Thyroid gland (tissue), 4 donors: ENCODE measurements around the gene ATP5PF. TPM values are rescaled to one million over a fixed set of nuclear protein-coding genes. Genes with fewer than 3 reads are reported as not detected.

Experiments used
- DNase-seq, 2 donors: peaks; one replicate each; pipeline ENCODE4 v3.0.0-alpha.2; 2019
- H3K27ac ChIP-seq, 3 donors: fragments of 200-600 bp; sonication (generic); 1 replicate in 2 of 3; 2 replicates in 1 of 3; pipeline ENCODE4 v1.5.1; 2016 to 2019; ENCODE audit warnings: mild to moderate bottlenecking in 1 of 3, moderate library complexity in 1 of 3
- H3K27me3 ChIP-seq: fragments of 200-600 bp; sonication (generic); one replicate; pipeline ENCODE4 v1.5.1; 2019
- H3K36me3 ChIP-seq, 2 donors: fragments of 200-600 bp; sonication (generic); one replicate each; pipeline ENCODE4 v1.5.1; 2016 to 2019
- H3K4me1 ChIP-seq, 2 donors: fragments of 200-600 bp; sonication (generic); one replicate each; pipeline ENCODE4 v1.5.1; 2017 to 2019
- H3K4me3 ChIP-seq, 3 donors: fragments of 200-600 bp; sonication (generic); replicated peaks in 1 of 3; 1 replicate in 2 of 3; 2 replicates in 1 of 3; pipeline ENCODE4 v1.5.1; 2016; ENCODE audit warnings: mild to moderate bottlenecking in 1 of 3
- H3K9me3 ChIP-seq: fragments of 200-600 bp; sonication (generic); one replicate; pipeline ENCODE4 v1.5.1; 2017
- CTCF ChIP-seq, 6 experiments: fragments of 200-600 bp in 3 of 6; fragments of 450-650 bp in 3 of 6; sonication (generic) in 3 of 6; IDR thresholded peaks; one replicate each; pipeline ENCODE4 v1.5.1; 2016 to 2019; ENCODE audit warnings: antibody characterized with exemption in 6 of 6, mild to moderate bottlenecking in 2 of 6, inconsistent platforms in 1 of 6, moderate library complexity in 1 of 6
- POLR2A ChIP-seq, 2 donors: fragments of 450-650 bp; IDR thresholded peaks; one replicate each; pipeline ENCODE4 v1.6.1; 2017; ENCODE audit warnings: antibody characterized with exemption in 2 of 2, mild to moderate bottlenecking in 2 of 2, moderate library complexity in 1 of 2
- WGBS, 2 donors: methylation state at CpG; one replicate each; pipeline ENCODE4 v1.1.5; 2017; 5-methylcytosine and 5-hydroxymethylcytosine counted together
- intact Hi-C: fragments of 100-400 bp; cut with DNase I; formaldehyde crosslinking; loops from one replicate; pipeline ENCODE4 v1.15.1; 2023
- total RNA-seq, 4 donors: library from RNA; depleted of rRNA; stranded (reverse); fragments of >200 nt; gene quantifications; one replicate each; pipeline ENCODE4 v1.2.3, GENCODE V29; 2016

The ATP5PF gene
- total RNA-seq, 4 donors from 2014 or later: 77.3 to 132 (median 89.7) TPM

DNA sequence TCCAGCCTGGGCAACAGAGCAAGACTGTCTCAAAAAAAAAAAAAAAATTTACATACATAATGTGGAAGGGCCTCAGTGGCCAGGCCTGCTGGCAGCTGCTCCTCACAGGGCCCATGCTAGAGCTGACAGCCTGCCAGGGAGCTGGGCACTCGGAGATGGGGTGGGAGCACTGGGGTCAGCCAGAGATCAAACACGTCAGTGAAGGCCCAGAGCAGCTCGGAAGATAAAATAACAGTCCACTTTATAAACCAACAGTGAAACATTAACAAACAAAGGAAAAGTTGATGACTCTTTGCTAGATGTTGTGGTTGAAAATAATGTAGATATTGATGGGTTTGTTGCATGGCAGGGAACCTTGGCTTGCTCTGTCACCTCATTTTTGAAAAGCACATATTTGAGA, 42.7 kb downstream of the ATP5PF start:
- WGBS, 2 donors: 72 to 78% methylated on average over 3 of the region's 3 CpGs
- no peaks in the 10 kb centered on the region for H3K4me1 ChIP-seq

DNA sequence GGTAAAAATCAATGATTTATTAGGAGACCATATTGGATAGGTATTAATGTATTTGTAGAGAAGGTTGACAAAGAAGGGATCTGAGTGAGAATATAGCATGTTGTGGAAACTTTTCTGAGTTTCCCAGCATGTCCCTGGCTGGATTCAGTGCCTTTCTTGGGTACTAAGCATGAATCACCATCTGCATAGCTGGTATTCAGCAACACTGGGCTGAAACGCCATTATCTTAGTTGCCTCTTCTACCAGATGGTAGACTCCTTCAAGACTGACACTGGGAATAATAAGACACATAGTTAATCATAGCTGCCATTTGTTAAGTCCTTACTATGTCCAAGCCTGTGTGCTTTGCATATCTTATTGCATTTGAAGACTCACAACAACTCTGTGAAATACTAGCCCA, 45.5 kb downstream of the ATP5PF start:
- H3K27ac ChIP-seq: no peak overlapping the region
- intact Hi-C loops: no loop called here
- H3K4me3 ChIP-seq: no peak overlapping the region
- no peaks in the 10 kb centered on the region for H3K4me1 ChIP-seq
- DNase-seq: no peak
- no peak for TF ChIP-seq POLR2A (IDR thresholded peaks at IDR 0.05)
- no peaks in the 10 kb centered on the region for H3K27me3 ChIP-seq
- WGBS, 2 donors: 86 to 90% methylated on average over 1 of the region's 1 CpG
- H3K36me3 ChIP-seq: no peaks in the 10 kb centered on the region
- no peaks in the 10 kb centered on the region for H3K9me3 ChIP-seq

More for the DNA sequence above, 42.7 kb downstream of the ATP5PF start:
- intact Hi-C loops: no loop called here
- H3K9me3 ChIP-seq: no peaks in the 10 kb centered on the region
- DNase-seq: no peak
- H3K27ac ChIP-seq: no peak overlapping the region
- no peak overlapping the region for H3K4me3 ChIP-seq
- TF ChIP-seq POLR2A (IDR thresholded peaks at IDR 0.05) (no peak), CTCF (IDR thresholded peaks at IDR 0.05) (no peak)
- no peaks in the 10 kb centered on the region for H3K36me3 ChIP-seq
- no peaks in the 10 kb centered on the region for H3K27me3 ChIP-seq

DNA sequence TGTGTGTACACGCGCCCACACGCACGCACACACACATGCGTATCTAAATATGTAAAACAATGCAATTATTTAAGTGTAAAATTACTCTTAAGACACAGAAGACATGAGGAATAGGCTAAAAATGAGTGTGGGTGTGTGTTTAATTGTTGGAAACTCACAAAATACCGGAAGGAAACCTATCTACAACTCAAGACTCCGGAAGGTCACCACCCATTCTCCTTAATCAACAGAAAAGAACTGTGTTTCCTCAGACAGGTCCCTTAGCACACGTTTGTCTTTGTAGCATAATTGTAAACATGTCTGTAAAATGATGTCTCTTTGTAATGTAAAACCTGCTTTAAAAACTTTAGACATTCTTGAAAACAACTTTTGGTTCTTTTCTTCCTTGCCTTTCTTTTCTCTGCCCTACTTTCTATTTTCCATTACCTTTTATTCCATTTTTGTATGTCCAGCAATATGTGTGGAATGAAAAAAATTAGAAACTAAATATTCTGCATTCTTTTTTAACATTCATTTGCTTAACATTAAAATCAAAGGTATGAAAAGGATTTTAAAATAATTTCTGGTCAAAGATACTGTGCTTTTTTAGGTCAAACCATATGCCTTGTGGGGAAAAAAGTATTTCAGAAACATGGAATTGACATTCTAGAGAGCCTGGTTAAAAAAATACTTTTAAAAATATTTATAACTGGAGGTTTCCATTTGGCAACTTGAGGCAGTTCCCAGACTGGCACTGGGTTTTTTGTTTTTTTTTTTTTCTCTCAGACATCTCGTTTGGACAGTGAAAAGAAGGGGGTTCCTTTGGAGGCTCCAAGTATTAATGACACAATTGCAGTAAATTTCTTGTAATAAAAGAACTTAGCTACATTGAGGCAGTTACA, 46.2 kb downstream of the ATP5PF start:
- no peaks in the 10 kb centered on the region for H3K4me1 ChIP-seq
- H3K9me3 ChIP-seq: no peaks in the 10 kb centered on the region
- DNase-seq: no peak
- H3K4me3 ChIP-seq: no peak overlapping the region
- intact Hi-C loops: no loop called here
- WGBS, 2 donors: 73 to 75% methylated on average over 9 of the region's 9 CpGs
- no peaks in the 10 kb centered on the region for H3K27me3 ChIP-seq
- TF ChIP-seq POLR2A (IDR thresholded peaks at IDR 0.05) (no peak), CTCF (IDR thresholded peaks at IDR 0.05) (no peak)
- H3K36me3 ChIP-seq: no peaks in the 10 kb centered on the region
- no peak overlapping the region for H3K27ac ChIP-seq

GRCh38 chr21:25687787-25688186, 46.9 kb downstream of the ATP5PF start:
- H3K9me3 ChIP-seq: no peaks in the 10 kb centered on the region
- H3K36me3 ChIP-seq: no peaks in the 10 kb centered on the region
- no peaks in the 10 kb centered on the region for H3K4me1 ChIP-seq
- TF ChIP-seq CTCF (IDR thresholded peaks at IDR 0.05): no peak
- TF ChIP-seq POLR2A (IDR thresholded peaks at IDR 0.05): no peak
- H3K27me3 ChIP-seq: no peaks in the 10 kb centered on the region
- WGBS, 2 donors: 87 to 93% methylated on average over 4 of the region's 4 CpGs
- DNase-seq: no peak
- intact Hi-C loops: no loop called here
- no peak overlapping the region for H3K4me3 ChIP-seq
- H3K27ac ChIP-seq: no peak overlapping the region

DNA sequence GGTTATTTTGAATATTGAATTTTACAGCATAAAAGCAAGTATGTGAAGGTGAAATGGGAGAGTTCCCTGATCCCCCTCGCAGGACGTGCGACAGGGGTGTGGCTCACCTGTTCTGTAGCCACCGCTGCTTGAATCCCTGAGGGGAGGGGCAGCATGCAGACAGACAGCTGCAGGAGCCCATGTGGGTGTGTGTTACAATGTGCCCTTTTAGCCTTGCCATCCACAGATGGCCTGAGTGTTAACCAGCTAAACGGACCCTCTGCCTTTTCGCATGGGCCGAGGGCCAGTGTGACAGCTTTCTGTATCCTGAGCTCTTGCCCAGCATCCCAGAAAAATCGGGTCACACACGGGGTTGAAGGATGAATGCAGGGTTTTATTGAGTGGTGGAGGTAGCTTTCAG, 52.3 kb downstream of the ATP5PF start:
- Histone ChIP-seq H3K27me3 (no peaks in the 10 kb centered on the region), H3K4me3 (no peak overlapping the region), H3K9me3 (no peaks in the 10 kb centered on the region), H3K27ac (no peak overlapping the region), H3K36me3 (no peaks in the 10 kb centered on the region), H3K4me1 (no peaks in the 10 kb centered on the region)
- no peak for TF ChIP-seq POLR2A (IDR thresholded peaks at IDR 0.05)
- no peak for TF ChIP-seq CTCF (IDR thresholded peaks at IDR 0.05)
- DNase-seq: no peak
- intact Hi-C loops: no loop called here
- 57 to 65% methylated on average over 9 of the region's 9 CpGs for WGBS, 2 donors
